MCF 10A (cell line): Measurements from ENCODE around the gene ERGIC1. TPM values are rescaled to one million over a fixed set of nuclear protein-coding genes. Genes with fewer than 3 reads are reported as not detected.
A peak's percentile ranks its signal among the peaks of the same experiment; 100 is the strongest.

Experiments
- BruUV-seq: library from RNA; stranded (reverse); fragments of 400-500 nt; replicated peaks from 2 replicates; lab custom pipeline; 2021; lab: Mats Ljungman, UMichigan
- CTCF ChIA-PET: fragments of 300-600 bp; sonication (Branson Sonifier 250); formaldehyde crosslinking; extraction: SDS; loops from one replicate; lab custom pipeline; 2021; ENCODE audit warnings: antibody characterized with exemption, inconsistent platforms; lab: Yijun Ruan, JAX
- POLR2A ChIA-PET: fragments of 300-600, 350-650 bp; sonication (Branson Sonifier 250); formaldehyde crosslinking; extraction: SDS; loops from one replicate; lab custom pipeline; 2020; ENCODE audit warnings: antibody characterized with exemption, inconsistent platforms; lab: Yijun Ruan, JAX
- DNase-seq: peaks from one replicate; pipeline ENCODE4 v3.0.0-alpha.2; 2018; ENCODE audit not compliant: unreplicated experiment
- H3K27ac Mint-ChIP-seq: one replicate; pipeline ENCODE4 v1.8.0; 2022; ENCODE audit warnings: mild to moderate bottlenecking, low read depth, mixed read lengths; ENCODE audit not compliant: unreplicated experiment
- H3K27me3 Mint-ChIP-seq: one replicate; pipeline ENCODE4 v1.8.0; 2022; ENCODE audit warnings: mixed read lengths; ENCODE audit not compliant: insufficient read depth, unreplicated experiment
- H3K36me3 Mint-ChIP-seq: one replicate; pipeline ENCODE4 v1.8.0; 2022; ENCODE audit warnings: mild to moderate bottlenecking, moderate library complexity, mixed read lengths; ENCODE audit not compliant: insufficient read depth, unreplicated experiment
- H3K4me1 Mint-ChIP-seq: one replicate; pipeline ENCODE4 v1.8.0; 2022; ENCODE audit warnings: mixed read lengths; ENCODE audit not compliant: insufficient read depth, unreplicated experiment
- H3K4me3 Mint-ChIP-seq: one replicate; pipeline ENCODE4 v1.8.0; 2022; ENCODE audit warnings: mild to moderate bottlenecking, moderate library complexity, mixed read lengths; ENCODE audit not compliant: unreplicated experiment
- H3K9me3 Mint-ChIP-seq: one replicate; pipeline ENCODE4 v1.8.0; 2022; ENCODE audit warnings: mixed read lengths; ENCODE audit not compliant: unreplicated experiment
- intact Hi-C: fragments of 100-400 bp; cut with micrococcal nuclease; formaldehyde crosslinking; loops from 2 replicates; pipeline ENCODE4 v1.14.1; 2022
- total RNA-seq: library from RNA; stranded (reverse); gene quantifications from 2 replicates; pipeline ENCODE4 v1.2.3, GENCODE V29; 2022
- TF ChIP-seq, protein P1 (sequence below): fragments of 200-600 bp; IDR thresholded peaks from one replicate; pipeline ENCODE4 v1.8.0; 2022; ENCODE audit warnings: antibody characterized with exemption, mild to moderate bottlenecking; ENCODE audit not compliant: unreplicated experiment

The ERGIC1 gene
- total RNA-seq, 1 experiment from 2014 or later = 257 TPM

DNA sequence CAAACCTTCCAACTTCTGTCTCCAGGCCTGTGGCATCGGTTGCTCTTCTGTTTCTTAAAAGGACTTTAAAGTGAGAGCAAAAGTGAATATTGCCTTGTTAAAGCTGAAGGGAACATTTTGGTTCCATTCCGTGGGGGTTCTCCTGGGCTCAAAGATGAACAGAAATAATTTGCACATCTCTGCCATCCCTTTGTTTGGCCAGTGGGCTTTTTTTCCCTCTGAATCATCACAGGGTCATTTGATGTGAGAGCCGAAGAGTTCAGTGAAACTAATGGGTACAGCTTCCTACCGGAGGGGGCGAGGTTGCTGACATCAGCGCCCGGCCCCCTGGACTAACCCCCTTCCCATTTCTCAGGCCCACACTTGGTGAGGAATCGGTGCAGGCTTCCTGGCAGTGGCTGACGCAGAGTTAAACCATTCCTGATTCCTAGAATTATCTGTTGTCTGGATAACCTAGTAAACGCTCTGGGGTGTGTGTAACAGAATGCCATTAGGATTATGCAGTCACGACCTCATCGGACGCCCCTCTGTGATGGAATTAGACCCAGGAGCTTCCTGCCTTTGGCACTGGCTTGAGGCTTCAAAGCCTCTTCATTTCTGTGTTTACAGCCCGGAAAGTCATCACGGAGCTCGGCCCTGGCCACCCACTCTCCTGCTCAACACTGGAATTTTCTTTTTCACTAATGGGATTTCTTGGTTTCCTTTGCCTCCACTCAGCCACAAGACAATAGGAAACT is 63.6 kb downstream of the ERGIC1 start:
- peak overlapping the region; percentile 98 for H3K27ac Mint-ChIP-seq
- H3K4me1 Mint-ChIP-seq = peaks cover 70% of the 10 kb centered on the region

GRCh38 chr5:172898218-172898842 is 64.3 kb downstream of the ERGIC1 start:
- Mint-ChIP-seq H3K36me3 (peaks cover 75% of the 10 kb centered on the region), H3K4me3 (peak overlapping the region; percentile 33), H3K4me1 (peaks cover 77% of the 10 kb centered on the region), H3K9me3 (no peaks in the 10 kb centered on the region), H3K27ac (peak overlapping the region; percentile 98), H3K27me3 (no peaks in the 10 kb centered on the region)
- ChIA-PET POLR2A (interaction anchor here (0.6 to 13.3 kb wide), 11 partner anchors 11 to 915 kb away, joined by 3 to 910 read pairs (median 11); partner anchors contain the start of gene DUSP1), CTCF (interaction anchor here (0.8 to 3.4 kb wide), 6 partner anchors 33 to 185 kb away, joined by 4 to 22 read pairs (median 6); no protein-coding TSS in a partner anchor)
- intact Hi-C loops = no loop called here
- no TSS peak for BruUV-seq
- DNase-seq = peak; percentile 38
- TF ChIP-seq, protein P1, sequence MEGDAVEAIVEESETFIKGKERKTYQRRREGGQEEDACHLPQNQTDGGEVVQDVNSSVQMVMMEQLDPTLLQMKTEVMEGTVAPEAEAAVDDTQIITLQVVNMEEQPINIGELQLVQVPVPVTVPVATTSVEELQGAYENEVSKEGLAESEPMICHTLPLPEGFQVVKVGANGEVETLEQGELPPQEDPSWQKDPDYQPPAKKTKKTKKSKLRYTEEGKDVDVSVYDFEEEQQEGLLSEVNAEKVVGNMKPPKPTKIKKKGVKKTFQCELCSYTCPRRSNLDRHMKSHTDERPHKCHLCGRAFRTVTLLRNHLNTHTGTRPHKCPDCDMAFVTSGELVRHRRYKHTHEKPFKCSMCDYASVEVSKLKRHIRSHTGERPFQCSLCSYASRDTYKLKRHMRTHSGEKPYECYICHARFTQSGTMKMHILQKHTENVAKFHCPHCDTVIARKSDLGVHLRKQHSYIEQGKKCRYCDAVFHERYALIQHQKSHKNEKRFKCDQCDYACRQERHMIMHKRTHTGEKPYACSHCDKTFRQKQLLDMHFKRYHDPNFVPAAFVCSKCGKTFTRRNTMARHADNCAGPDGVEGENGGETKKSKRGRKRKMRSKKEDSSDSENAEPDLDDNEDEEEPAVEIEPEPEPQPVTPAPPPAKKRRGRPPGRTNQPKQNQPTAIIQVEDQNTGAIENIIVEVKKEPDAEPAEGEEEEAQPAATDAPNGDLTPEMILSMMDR = no peak

More for the DNA sequence above, 63.6 kb downstream of the ERGIC1 start:
- CTCF ChIA-PET = interaction anchor here (0.6 to 1.5 kb wide), 3 partner anchors 8 to 675 kb away, joined by 3 to 5 read pairs (median 4); no protein-coding TSS in a partner anchor
- POLR2A ChIA-PET = interaction anchor here (0.6 to 13.3 kb wide), 10 partner anchors 7 to 916 kb away, joined by 3 to 910 read pairs (median 24); partner anchors contain the start of gene DUSP1
- TF ChIP-seq, protein P1 = no peak
- Mint-ChIP-seq H3K27me3 (no peaks in the 10 kb centered on the region), H3K9me3 (no peaks in the 10 kb centered on the region), H3K4me3 (no peak overlapping the region), H3K36me3 (peaks cover 74% of the 10 kb centered on the region)
- intact Hi-C loops = no loop called here
- no TSS peak for BruUV-seq
- DNase-seq = peak; percentile 63

- TF ChIP-seq, protein P1 = no peak
- H3K4me1 Mint-ChIP-seq = peaks cover 83% of the 10 kb centered on the region
- no TSS peak for BruUV-seq
- H3K27ac Mint-ChIP-seq = peak overlapping the region; percentile 98
- POLR2A ChIA-PET = interaction anchor here (1.1 to 13.3 kb wide), 19 partner anchors 10 to 166 kb away, joined by 3 to 910 read pairs (median 8); partner anchors contain the start of gene DUSP1
- no peak for DNase-seq
- CTCF ChIA-PET = interaction anchor here (0.6 to 3.4 kb wide), 9 partner anchors 34 to 185 kb away, joined by 3 to 22 read pairs (median 6); no protein-coding TSS in a partner anchor
- H3K36me3 Mint-ChIP-seq = peaks cover 77% of the 10 kb centered on the region
- no peaks in the 10 kb centered on the region for H3K9me3 Mint-ChIP-seq
- no peaks in the 10 kb centered on the region for H3K27me3 Mint-ChIP-seq
- H3K4me3 Mint-ChIP-seq = peak overlapping the region; percentile 33
- intact Hi-C loops = no loop called here
Observed at GRCh38 chr5:172898843-172899369, 64.9 kb downstream of the ERGIC1 start.
